GM12878 (cell line): ENCODE measurements around the gene CFAP157.

Experiments used
- ATF2 ChIP-seq: IDR thresholded peaks from 2 replicates; pipeline ENCODE4 v1.6.1; 2012; ENCODE audit warnings: low read length, inconsistent platforms
- ATF7 ChIP-seq: fragments of 450-650 bp; IDR thresholded peaks from 2 replicates; pipeline ENCODE4 v1.6.1; 2016; ENCODE audit warnings: low read depth, mild to moderate bottlenecking
- CTCF ChIP-seq, 3 experiments: IDR thresholded peaks in 2 of 3; conservative IDR thresholded peaks in 1 of 3; 2 replicates each; pipeline ENCODE4 v1.5.1; 2011; ENCODE audit warnings: low read depth in 3 of 3, low read length in 3 of 3, mild to moderate bottlenecking in 3 of 3, control low read depth in 2 of 3, moderate library complexity in 2 of 3, inconsistent platforms in 1 of 3, mixed read lengths in 1 of 3; ENCODE audit not compliant: control insufficient read depth in 2 of 3, insufficient read depth in 1 of 3; ENCODE audit errors: extremely low read depth in 1 of 3
- EZH2 ChIP-seq: IDR thresholded peaks from 2 replicates; pipeline ENCODE4 v1.6.1; 2012; ENCODE audit warnings: low read depth, mild to moderate bottlenecking, control low read depth, inconsistent platforms, low read length, borderline replicate concordance; ENCODE audit not compliant: control insufficient read depth
- IKZF1 ChIP-seq: fragments of 450-650 bp; conservative IDR thresholded peaks from 2 replicates; pipeline ENCODE4 v1.6.1; 2017; ENCODE audit warnings: antibody characterized with exemption, mild to moderate bottlenecking
- KLF5 ChIP-seq: fragments of 450-650 bp; IDR thresholded peaks from 2 replicates; pipeline ENCODE4 v1.6.1; 2014; ENCODE audit warnings: mild to moderate bottlenecking; ENCODE audit not compliant: partially characterized antibody
- SIN3A ChIP-seq: IDR thresholded peaks from 2 replicates; pipeline ENCODE4 v1.6.1; 2012; ENCODE audit warnings: low read depth, low read length, improper control_type of control experiment
- SP1 ChIP-seq: IDR thresholded peaks from one replicate; pipeline ENCODE4 v1.6.1; 2011; ENCODE audit warnings: low read depth, low read length
- TARDBP ChIP-seq: IDR thresholded peaks from 2 replicates; pipeline ENCODE4 v1.6.1; 2016; ENCODE audit warnings: borderline replicate concordance

- TF ChIP-seq CTCF (IDR thresholded peaks at IDR 0.05 in 2 of 3, conservative IDR thresholded peaks at IDR 0.05 in 1 of 3; ENCODE audit: control insufficient read depth in 2 of 3, extremely low read depth in 1 of 3, insufficient read depth in 1 of 3, low read depth in 3 of 3, low read length in 3 of 3) (no peak), KLF5 (no peak), IKZF1 (no peak), SIN3A (no peak), ATF7 (no peak), ATF2 (no peak), EZH2 (no peak), SP1 (no peak), TARDBP (no peak)
Observed at GRCh38 chr9:127761491-127761956, 54.7 kb downstream of the CFAP157 start.
